H9 (cell line): ENCODE results near the gene OSGEPL1. TPM values are rescaled to one million over a fixed set of nuclear protein-coding genes. Genes with fewer than 3 reads are reported as not detected.
A peak's percentile ranks its signal among the peaks of the same experiment; 100 is the strongest.

Experiments
- DNase-seq: peaks from one replicate; pipeline ENCODE4 v3.0.0-alpha.2; 2017
- H2AFZ ChIP-seq: one replicate; pipeline ENCODE4 v1.6.1; 2013; ENCODE audit warnings: mild to moderate bottlenecking, low read length, control low read depth, moderate library complexity
- H2AK5ac ChIP-seq: 2 replicates; pipeline ENCODE4 v1.6.1; 2013; ENCODE audit warnings: low read length, control low read depth, mixed read lengths; ENCODE audit not compliant: insufficient read length
- H2BK120ac ChIP-seq: one replicate; pipeline ENCODE4 v1.6.1; 2013; ENCODE audit warnings: low read depth, mild to moderate bottlenecking, low read length, control low read depth, inconsistent platforms; ENCODE audit not compliant: poor library complexity, severe bottlenecking
- H2BK12ac ChIP-seq: 2 replicates; pipeline ENCODE4 v1.6.1; 2013; ENCODE audit warnings: low read length, control low read depth, mixed read lengths, low read depth; ENCODE audit not compliant: insufficient read length
- H2BK15ac ChIP-seq: 2 replicates; pipeline ENCODE4 v1.6.1; 2013; ENCODE audit warnings: low read depth, low read length, control low read depth
- H2BK20ac ChIP-seq: one replicate; pipeline ENCODE4 v1.6.1; 2013; ENCODE audit warnings: low read depth, mild to moderate bottlenecking, low read length, control low read depth, inconsistent platforms; ENCODE audit not compliant: poor library complexity, severe bottlenecking
- H2BK5ac ChIP-seq: 2 replicates; pipeline ENCODE4 v1.6.1; 2013; ENCODE audit warnings: low read length, control low read depth, mixed read lengths; ENCODE audit not compliant: insufficient read length
- H3K14ac ChIP-seq: 2 replicates; pipeline ENCODE4 v1.6.1; 2013; ENCODE audit warnings: low read length, control low read depth; ENCODE audit not compliant: insufficient read depth
- H3K18ac ChIP-seq: 2 replicates; pipeline ENCODE4 v1.6.1; 2013; ENCODE audit warnings: low read depth, mild to moderate bottlenecking, mixed read lengths, low read length, control low read depth; ENCODE audit not compliant: insufficient read length
- H3K23ac ChIP-seq: 2 replicates; pipeline ENCODE4 v1.6.1; 2013; ENCODE audit warnings: low read length, control low read depth, mixed read lengths, low read depth; ENCODE audit not compliant: insufficient read length
- H3K23me2 ChIP-seq: 2 replicates; pipeline ENCODE4 v1.6.1; 2013; ENCODE audit warnings: low read depth, mild to moderate bottlenecking, mixed read lengths, low read length, control low read depth; ENCODE audit not compliant: insufficient read length, poor library complexity, severe bottlenecking
- H3K27ac ChIP-seq: 2 replicates; pipeline ENCODE4 v1.5.1; 2013; ENCODE audit warnings: low read length, control low read depth, mixed read lengths, low read depth; ENCODE audit not compliant: insufficient read length
- H3K27me3 ChIP-seq: 2 replicates; pipeline ENCODE4 v1.6.1; 2013; ENCODE audit warnings: low read length, control low read depth, inconsistent platforms; ENCODE audit not compliant: insufficient read depth
- H3K4ac ChIP-seq: 2 replicates; pipeline ENCODE4 v1.6.1; 2013; ENCODE audit warnings: low read depth, mild to moderate bottlenecking, control low read depth, inconsistent platforms, low read length, moderate library complexity
- H3K4me1 ChIP-seq: 2 replicates; pipeline ENCODE4 v1.6.1; 2013; ENCODE audit warnings: low read length, control low read depth, inconsistent platforms; ENCODE audit not compliant: insufficient read depth
- H3K4me2 ChIP-seq: 2 replicates; pipeline ENCODE4 v1.6.1; 2013; ENCODE audit warnings: low read length, control low read depth, mixed read lengths; ENCODE audit not compliant: insufficient read length, insufficient read depth
- H3K56ac ChIP-seq: 2 replicates; pipeline ENCODE4 v1.6.1; 2013; ENCODE audit warnings: low read depth, mild to moderate bottlenecking, mixed read lengths, low read length, control low read depth; ENCODE audit not compliant: insufficient read length
- H3K79me1 ChIP-seq: 2 replicates; pipeline ENCODE4 v1.6.1; 2013; ENCODE audit warnings: low read depth, mild to moderate bottlenecking, moderate library complexity, low read length, control low read depth, inconsistent platforms; ENCODE audit not compliant: insufficient read depth, poor library complexity, severe bottlenecking
- H3K79me2 ChIP-seq: 2 replicates; pipeline ENCODE4 v1.6.1; 2013; ENCODE audit warnings: low read length, control low read depth, inconsistent platforms; ENCODE audit not compliant: insufficient read depth
- H3K9ac ChIP-seq: 2 replicates; pipeline ENCODE4 v1.6.1; 2013; ENCODE audit warnings: low read length, control low read depth, mixed read lengths; ENCODE audit not compliant: insufficient read length; ENCODE audit errors: extremely low read depth
- H3K9me3 ChIP-seq: one replicate; pipeline ENCODE4 v1.6.1; 2013; ENCODE audit warnings: low read depth, low read length, inconsistent platforms; ENCODE audit not compliant: control insufficient read depth
- H3T11ph ChIP-seq: one replicate; pipeline ENCODE4 v1.6.1; 2013; ENCODE audit warnings: mild to moderate bottlenecking, low read length, control low read depth, inconsistent platforms
- H4K20me1 ChIP-seq: one replicate; pipeline ENCODE4 v1.6.1; 2013; ENCODE audit not compliant: control insufficient read depth, insufficient read length, insufficient read depth
- H4K5ac ChIP-seq: 2 replicates; pipeline ENCODE4 v1.6.1; 2013; ENCODE audit warnings: low read depth, mild to moderate bottlenecking, mixed read lengths, low read length, control low read depth; ENCODE audit not compliant: insufficient read length
- H4K8ac ChIP-seq: replicated peaks from 2 replicates; pipeline ENCODE4 v1.6.1; 2013; ENCODE audit warnings: low read length, control low read depth, mixed read lengths, low read depth; ENCODE audit not compliant: insufficient read length
- H4K91ac ChIP-seq: 2 replicates; pipeline ENCODE4 v1.6.1; 2013; ENCODE audit warnings: low read depth, mild to moderate bottlenecking, moderate library complexity, mixed read lengths, low read length, control low read depth; ENCODE audit not compliant: insufficient read length
- H3K27ac Mint-ChIP-seq, 3 experiments: 2 replicates in 2 of 3; 3 replicates in 1 of 3; pipeline ENCODE4 v1.8.0; 2020 to 2021; ENCODE audit warnings: mixed read lengths in 3 of 3, mild to moderate bottlenecking in 1 of 3, moderate library complexity in 1 of 3
- H3K27me3 Mint-ChIP-seq: 2 replicates; pipeline ENCODE4 v1.8.0; 2021; ENCODE audit warnings: low read depth, mild to moderate bottlenecking, moderate library complexity, mixed read lengths
- H3K36me3 Mint-ChIP-seq, 3 experiments: 2 replicates in 2 of 3; 3 replicates in 1 of 3; pipeline ENCODE4 v1.8.0; 2020 to 2021; ENCODE audit warnings: low read depth in 3 of 3, mixed read lengths in 3 of 3; ENCODE audit not compliant: insufficient read depth in 1 of 3
- H3K4me1 Mint-ChIP-seq, 2 experiments: 2 replicates each; pipeline ENCODE4 v1.8.0; 2020; ENCODE audit warnings: mixed read lengths in 2 of 2
- H3K4me3 Mint-ChIP-seq, 2 experiments: 2 replicates in 1 of 2; 3 replicates in 1 of 2; pipeline ENCODE4 v1.8.0; 2020 to 2021; ENCODE audit warnings: mild to moderate bottlenecking in 2 of 2, mixed read lengths in 2 of 2, moderate library complexity in 1 of 2
- H3K9me3 Mint-ChIP-seq, 2 experiments: 2 replicates in 1 of 2; 3 replicates in 1 of 2; pipeline ENCODE4 v1.8.0; 2020; ENCODE audit warnings: mild to moderate bottlenecking in 2 of 2, mixed read lengths in 2 of 2, moderate library complexity in 1 of 2
- WGBS: extraction: QIAGEN DNeasy Blood & Tissue Kit; methylation state at CpG from one replicate; pipeline ENCODE4 v1.1.7; 2013; ENCODE audit warnings: missing lambda C conversion rate, low lambda C conversion rate, mixed read lengths; ENCODE audit not compliant: insufficient read length; ENCODE audit errors: extremely low coverage; 5-methylcytosine and 5-hydroxymethylcytosine counted together
- long read RNA-seq: library from polyadenylated mRNA; unstranded; transcript quantifications from one replicate; pipeline ENCODE4 v2.0.0, GENCODE V29; 2020
- total RNA-seq: library from RNA; stranded (reverse); gene quantifications from 2 replicates; pipeline ENCODE4 v1.2.1, GENCODE V29; 2021
- TF ChIP-seq, protein P1 (sequence below): fragments of 200-600 bp; sonication (generic); conservative IDR thresholded peaks from 3 replicates; pipeline ENCODE4 v1.8.0; 2021; ENCODE audit warnings: antibody characterized with exemption, mild to moderate bottlenecking

The OSGEPL1 gene, protein sequence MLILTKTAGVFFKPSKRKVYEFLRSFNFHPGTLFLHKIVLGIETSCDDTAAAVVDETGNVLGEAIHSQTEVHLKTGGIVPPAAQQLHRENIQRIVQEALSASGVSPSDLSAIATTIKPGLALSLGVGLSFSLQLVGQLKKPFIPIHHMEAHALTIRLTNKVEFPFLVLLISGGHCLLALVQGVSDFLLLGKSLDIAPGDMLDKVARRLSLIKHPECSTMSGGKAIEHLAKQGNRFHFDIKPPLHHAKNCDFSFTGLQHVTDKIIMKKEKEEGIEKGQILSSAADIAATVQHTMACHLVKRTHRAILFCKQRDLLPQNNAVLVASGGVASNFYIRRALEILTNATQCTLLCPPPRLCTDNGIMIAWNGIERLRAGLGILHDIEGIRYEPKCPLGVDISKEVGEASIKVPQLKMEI
- total RNA-seq: 10.1 and 10.7 TPM in 2 replicates
- long read RNA-seq, transcript OSGEPL1-201 (9 exons, 1,885 nt): major isoform, 6 of 61 reads
- long read RNA-seq, partial matches to known transcripts: 1 of 61 reads
- long read RNA-seq, other reads (novel, unspliced or antisense): 54 of 61 reads

DNA sequence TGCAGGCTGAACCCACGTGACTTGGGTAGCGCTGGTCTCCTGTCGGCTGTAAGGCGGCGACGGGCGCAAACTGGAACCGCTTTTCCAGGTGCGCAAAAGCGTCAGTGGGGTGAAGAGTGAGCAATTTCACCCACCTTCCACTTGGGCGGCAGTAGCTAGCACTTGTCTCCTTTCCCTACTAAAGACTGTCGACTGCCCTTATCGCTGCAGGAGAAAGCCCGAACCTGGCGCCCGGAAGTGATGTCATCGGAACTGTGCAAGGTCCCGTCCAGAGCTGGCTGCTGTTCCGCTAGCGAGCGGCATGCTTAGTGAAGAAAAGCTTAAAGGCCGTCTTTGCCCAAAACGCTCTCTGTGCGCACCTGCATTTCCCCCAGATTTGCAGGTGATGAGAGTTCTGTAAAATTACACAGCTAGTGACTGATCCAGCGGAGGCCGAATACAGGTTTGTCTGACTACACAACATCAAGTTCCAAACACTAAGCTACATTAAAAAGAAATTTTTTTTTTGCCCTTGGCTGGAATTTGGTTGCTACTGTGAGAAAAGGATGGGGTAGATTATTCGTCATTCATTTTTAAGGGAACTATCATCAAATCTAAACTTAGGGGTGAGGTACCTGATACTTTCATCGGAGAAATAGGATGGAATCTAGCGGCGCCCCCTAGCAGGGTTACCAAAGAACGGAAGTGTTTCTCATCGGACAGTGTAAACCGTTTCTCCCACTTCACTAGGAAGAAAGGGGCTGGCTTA is at the start of gene OSGEPL1:
OSGEPL1 (minus strand) TSS at position 242 of the 748 bp plus-strand sequence. CDS start 1,152 bp downstream, outside the sequence.
- Histone ChIP-seq H2BK12ac (no peak within 1 kb of the TSS), H3K9ac (peak within 1 kb of the TSS; percentile 95), H2BK15ac (no peak within 1 kb of the TSS), H3K18ac (peak within 1 kb of the TSS; percentile 80), H3K27me3 (no peaks in the 10 kb centered on the region), H3K79me1 (no peaks in the 10 kb centered on the region), H3K56ac (no peak within 1 kb of the TSS), H3K4me1 (no peaks in the 10 kb centered on the region), H4K91ac (no peak within 1 kb of the TSS), H3K4ac (no peak within 1 kb of the TSS; the same call in 1 of the 2 replicates), H2BK5ac (no peak within 1 kb of the TSS), H4K5ac (no peak within 1 kb of the TSS), H3K27ac (peak within 1 kb of the TSS; percentile 77), H3K9me3 (no peaks in the 10 kb centered on the region), H2AK5ac (no peak within 1 kb of the TSS), H2BK20ac (no peak within 1 kb of the TSS), H4K8ac (peak within 1 kb of the TSS; percentile 36), H3K23me2 (peaks cover 5% of the 10 kb centered on the region), H3K4me2 (peak within 1 kb of the TSS; percentile 64), H4K20me1 (no peaks in the 10 kb centered on the region), H3T11ph (no peak within 1 kb of the TSS), H3K14ac (peak within 1 kb of the TSS; percentile 72; the same call in 1 of the 2 replicates), H2AFZ (peak within 1 kb of the TSS; percentile 86), H2BK120ac (no peak within 1 kb of the TSS), H3K23ac (no peak within 1 kb of the TSS), H3K79me2 (no peaks in the 10 kb centered on the region)
- Mint-ChIP-seq H3K36me3 (peaks cover 7 to 14% (median 8%) of the 10 kb centered on the region in 3 experiments; a peak in 6 of 7 replicates), H3K27ac (peak within 1 kb of the TSS; percentile 97 to 99 (median 99)), H3K27me3 (no peaks in the 10 kb centered on the region), H3K9me3 (no peaks in the 10 kb centered on the region), H3K4me3 (peak within 1 kb of the TSS; percentile 93 to 96), H3K4me1 (peaks cover 4% of the 10 kb centered on the region in 2 experiments; a peak in 3 of 4 replicates)
- TF ChIP-seq, protein P1, sequence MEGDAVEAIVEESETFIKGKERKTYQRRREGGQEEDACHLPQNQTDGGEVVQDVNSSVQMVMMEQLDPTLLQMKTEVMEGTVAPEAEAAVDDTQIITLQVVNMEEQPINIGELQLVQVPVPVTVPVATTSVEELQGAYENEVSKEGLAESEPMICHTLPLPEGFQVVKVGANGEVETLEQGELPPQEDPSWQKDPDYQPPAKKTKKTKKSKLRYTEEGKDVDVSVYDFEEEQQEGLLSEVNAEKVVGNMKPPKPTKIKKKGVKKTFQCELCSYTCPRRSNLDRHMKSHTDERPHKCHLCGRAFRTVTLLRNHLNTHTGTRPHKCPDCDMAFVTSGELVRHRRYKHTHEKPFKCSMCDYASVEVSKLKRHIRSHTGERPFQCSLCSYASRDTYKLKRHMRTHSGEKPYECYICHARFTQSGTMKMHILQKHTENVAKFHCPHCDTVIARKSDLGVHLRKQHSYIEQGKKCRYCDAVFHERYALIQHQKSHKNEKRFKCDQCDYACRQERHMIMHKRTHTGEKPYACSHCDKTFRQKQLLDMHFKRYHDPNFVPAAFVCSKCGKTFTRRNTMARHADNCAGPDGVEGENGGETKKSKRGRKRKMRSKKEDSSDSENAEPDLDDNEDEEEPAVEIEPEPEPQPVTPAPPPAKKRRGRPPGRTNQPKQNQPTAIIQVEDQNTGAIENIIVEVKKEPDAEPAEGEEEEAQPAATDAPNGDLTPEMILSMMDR: peak; percentile 60
- WGBS: no CpG with 5 or more reads among the region's 33 CpGs
- DNase-seq: peak; percentile 95
